ENCODE data around the gene CD8B.

The CD8B gene

DNA sequence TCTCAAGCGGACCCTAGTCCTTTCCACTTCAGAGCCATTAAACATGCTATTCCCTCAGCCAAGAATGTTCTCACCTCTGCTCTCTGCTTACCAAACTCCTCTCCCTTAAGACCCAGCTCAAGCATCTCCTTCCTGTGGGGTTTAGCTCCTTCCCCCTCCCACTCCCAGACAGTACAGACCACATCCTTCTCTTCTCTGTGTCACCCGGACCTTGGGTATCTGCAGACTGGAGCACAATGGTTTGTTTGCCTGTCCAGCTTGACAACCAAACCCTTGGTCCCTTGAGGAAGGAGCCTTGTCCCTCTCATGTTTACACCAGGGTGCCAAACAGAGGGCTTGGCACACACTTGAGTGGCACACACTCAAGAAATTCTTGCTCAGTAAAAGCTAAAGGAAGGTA, 66.8 kb downstream of the CD8B start:
- no peak for DNase-seq

DNA sequence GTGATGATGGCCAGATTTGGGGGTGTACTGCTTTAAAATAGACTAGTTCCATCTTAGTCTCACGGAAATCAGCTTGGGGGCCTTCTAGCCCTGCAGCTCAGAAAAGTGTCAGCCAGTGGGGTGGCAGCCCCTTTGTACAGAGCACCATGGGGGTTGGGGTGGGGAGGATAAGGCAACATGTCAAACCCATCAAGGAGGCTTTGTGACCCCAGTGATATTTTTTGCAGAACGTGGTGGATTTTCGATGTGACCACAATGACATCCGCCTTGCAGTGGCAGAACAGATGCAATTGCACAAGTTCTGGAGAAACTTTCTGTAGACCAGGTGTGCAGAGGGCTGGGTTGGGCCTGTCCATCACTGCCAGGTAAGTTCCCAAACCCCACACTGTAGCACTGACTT, 67.9 kb downstream of the CD8B start:
- DNase-seq: no peak

DNA sequence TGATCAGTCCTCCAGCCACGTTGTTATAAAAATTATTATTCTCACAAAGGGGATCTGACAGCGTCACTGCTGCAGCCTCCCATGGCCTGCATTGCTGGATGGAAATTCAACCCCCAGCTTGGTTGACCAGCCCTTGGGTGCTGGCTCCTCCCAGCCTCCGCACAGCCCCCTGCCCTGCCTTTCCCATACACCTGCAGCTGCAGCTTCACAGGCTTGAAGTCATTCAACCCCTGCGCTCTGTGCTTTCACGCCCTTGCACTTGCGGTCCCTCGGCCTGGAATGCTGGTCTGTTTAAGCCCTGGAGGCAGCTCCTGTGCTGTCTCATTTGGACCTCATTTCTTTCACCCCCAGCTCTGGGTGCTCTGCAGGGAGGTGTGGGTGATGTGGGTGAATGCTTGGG, 70.1 kb downstream of the CD8B start:
- no peak for DNase-seq

DNA sequence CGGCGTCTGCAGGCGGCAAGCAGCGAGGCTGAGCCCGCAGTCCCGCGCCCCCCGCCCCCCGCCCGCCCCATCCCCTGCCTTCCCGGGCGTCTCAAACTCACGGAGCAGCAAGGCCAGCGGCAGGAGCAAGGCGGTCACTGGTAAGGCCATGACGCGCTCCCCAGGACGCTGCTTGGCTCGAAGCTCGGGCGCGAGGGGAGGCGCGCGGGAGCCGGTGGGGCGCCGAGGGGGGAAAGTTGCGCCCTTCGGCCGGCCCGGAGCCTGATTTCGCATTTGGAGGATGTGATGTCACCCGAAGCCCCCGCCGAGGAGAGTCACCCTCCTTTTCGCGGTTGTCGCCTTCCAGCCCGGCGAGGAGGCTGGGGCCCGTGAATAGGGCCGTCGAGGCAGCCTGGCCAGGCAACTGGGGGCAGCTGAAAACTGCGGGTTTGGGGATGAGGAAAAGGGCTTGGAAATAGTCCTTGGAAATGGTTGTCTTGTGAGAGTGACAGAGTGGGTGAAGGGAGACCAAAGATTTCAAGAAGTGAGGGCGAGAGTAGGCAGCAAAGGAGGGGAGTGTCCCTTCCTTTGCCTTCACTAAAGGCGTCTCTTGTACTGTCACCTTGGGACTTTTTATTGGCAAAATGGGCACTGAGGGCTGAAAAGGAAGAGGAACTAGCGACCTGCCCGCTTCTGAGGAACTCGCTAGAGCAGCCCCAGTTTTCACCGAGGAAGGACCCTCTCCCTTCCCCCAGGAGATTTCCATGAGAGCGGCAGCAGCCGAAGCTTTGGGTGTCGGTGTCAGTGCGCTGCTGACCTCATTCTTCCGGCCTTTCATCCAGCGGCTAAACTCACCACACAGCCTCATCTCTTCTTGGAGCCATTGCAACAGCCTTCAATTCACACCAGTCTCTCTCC, 70.8 kb downstream of the CD8B start, which contains the start of gene CD8A:
Gene CD8A, minus strand, starts transcription at position 238 of the 897 bp plus-strand sequence. Its CDS starts 88 bp downstream, at position 150.
- DNase-seq: peak; percentile 27

DNA sequence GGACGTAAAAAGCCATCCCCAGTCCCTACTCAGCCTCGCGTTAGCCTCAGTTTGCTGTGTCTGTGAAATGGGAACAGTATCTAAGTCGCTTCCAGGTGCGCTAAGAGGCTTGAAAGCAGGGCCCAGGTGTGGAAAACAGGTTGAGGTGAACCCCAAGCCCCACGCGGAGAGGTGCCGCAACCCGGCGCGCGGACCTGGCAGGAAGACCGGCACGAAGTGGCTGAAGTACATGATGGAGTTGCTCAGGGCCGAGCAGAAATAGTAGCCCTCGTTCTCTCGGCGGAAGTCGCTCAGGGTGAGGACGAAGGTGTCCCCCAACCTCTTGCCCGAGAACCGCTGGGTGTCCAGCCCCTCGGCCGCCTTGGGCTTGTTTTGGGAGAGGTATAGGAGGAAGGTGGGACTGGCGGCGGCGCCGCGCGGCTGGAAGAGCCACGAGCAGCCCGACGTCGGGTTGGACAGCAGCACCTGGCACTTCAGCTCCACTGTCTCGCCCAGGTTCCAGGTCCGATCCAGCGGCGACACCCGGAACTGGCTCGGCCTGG, 71.5 kb downstream of the CD8B start:
- DNase-seq: no peak

DNA sequence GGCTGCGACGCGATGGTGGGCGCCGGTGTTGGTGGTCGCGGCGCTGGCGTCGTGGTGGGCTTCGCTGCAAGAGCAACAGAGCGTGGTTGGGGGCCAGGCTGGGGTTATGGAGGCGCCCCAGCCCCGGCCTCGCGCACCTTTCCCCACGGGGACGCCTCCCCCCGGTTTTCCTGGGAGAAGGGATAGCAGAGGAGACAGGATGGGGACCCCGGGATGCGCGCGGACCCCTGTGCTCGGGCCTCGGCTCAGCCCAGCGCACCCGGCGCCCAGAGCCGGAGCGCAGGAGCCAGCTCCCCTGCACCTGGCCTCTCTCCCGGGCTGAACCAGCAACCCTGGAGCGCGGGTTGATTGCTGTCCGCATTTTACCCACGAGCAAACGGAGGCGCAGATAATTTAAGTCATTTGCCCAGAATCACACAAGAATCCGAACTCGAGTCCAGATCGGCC, 72.0 kb downstream of the CD8B start:
- DNase-seq: no peak

DNA sequence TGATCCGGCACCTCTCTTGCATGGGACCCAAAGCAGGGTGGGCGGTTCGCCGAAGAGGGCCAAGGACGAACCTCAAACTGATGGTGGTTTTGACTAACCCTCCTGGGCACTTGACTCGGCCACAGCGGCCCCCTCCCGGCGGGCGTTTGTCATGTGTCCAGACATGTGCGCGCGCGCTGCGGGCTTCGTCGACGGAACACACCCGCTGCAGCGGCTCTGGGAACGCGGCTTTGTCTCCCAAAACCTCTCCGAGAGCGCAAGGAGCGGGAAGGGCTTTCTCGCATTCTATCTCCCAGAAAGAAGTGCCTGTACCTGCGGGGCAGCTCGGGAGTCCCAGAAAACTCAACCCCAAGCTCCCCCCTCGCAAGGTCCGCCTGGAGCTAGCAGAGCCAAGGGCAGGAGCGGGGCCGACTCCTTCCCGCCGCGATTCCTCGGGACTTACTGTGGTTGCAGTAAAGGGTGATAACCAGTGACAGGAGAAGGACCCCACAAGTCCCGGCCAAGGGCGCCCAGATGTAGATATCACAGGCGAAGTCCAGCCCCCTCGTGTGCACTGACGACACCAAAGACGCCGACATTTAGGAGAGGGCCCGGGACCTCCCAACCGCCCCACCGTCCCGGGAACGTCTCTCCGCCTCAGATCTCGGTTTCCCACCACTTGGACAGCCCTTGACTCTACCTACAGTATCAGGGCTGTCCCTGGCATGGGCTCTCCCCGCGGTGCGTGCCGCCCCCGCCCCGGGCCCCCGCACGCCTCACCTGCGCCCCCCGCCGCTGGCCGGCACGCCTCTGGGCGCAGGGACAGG, 72.6 kb downstream of the CD8B start:
- DNase-seq: no peak

DNA sequence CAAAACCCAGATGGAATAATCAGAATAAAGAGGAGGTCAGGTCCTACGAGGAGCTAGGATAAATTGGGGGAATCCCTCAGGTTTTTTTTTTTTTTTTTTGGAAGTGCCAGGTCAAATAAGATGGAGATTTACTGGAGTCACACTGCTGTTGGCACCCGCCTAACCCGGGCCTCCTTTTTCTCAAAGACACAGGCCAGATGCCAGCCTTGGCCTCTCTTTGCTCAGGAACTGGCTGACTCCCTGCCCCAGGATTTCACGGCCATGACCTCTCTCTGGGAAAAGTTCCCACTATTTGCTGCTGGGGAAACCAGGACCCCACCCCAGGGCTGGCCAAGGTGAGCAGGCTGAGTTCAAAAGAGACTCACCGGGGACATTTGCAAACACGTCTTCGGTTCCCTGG, 73.5 kb downstream of the CD8B start:
- DNase-seq: no peak

DNA sequence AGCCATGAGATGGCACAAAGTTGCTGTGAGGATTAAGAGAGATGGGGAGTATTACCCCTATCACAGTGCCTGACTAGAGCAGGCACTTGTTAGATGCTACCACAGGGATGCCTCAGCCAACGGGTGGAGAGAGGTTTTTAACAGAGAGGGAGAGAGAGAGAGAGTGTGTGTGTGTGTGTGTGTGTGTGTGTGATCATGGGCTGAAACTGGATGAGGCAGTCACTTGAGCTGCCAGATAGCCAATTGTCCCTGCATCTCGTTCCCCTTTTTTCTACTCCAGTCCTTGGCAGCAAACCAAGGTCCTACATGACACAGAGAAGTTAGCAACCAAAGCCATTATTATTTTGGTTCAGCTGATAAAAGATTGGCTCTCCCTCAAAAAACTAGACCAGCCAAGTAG, 74.0 kb downstream of the CD8B start:
- no peak for DNase-seq

DNA sequence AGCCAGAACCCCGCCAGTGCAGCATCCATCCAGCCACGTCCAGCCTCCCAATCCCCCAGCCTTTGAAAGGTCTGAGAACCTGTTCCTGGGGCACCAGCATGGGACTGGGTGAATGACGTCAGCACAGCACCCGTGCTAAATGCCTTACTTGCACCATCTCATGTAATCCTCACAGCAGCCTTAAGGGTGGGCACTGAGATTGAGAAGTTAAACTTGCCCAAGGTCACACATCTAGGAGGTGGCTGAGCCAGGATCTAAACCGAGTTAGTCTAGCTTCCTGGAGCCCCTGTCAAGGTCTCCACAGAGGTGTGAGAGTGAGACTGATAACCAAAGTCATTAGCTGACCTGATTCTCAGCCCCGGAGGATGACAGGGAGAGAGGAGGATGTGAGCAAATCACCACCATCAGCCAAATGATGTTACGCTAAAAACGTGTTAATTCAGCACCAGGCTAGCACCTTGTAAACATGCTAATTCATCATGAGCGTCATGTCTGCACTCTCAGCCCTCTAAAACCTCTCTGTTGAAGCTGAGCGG, 75.6 kb downstream of the CD8B start:
- no peak for DNase-seq

DNA sequence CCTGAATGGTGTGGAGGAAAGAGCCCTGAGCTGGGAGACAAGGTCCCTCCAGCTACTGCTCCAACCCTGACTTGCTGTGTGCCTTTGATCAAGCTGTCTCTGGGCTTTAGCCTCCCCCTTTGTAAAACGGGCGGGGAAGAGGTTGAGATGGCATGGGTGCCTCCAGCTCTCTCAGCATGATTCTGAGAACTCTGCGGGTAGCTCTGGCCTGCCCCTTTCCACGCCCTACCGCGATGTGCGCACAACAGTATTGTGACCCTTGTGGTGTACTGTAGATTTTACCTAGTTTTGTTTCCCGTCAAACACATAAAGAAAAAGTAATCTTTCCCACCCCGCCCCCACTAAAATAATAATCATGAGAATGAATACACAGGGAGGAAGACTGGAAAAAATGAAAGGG, 76.2 kb downstream of the CD8B start:
- DNase-seq: no peak

DNA sequence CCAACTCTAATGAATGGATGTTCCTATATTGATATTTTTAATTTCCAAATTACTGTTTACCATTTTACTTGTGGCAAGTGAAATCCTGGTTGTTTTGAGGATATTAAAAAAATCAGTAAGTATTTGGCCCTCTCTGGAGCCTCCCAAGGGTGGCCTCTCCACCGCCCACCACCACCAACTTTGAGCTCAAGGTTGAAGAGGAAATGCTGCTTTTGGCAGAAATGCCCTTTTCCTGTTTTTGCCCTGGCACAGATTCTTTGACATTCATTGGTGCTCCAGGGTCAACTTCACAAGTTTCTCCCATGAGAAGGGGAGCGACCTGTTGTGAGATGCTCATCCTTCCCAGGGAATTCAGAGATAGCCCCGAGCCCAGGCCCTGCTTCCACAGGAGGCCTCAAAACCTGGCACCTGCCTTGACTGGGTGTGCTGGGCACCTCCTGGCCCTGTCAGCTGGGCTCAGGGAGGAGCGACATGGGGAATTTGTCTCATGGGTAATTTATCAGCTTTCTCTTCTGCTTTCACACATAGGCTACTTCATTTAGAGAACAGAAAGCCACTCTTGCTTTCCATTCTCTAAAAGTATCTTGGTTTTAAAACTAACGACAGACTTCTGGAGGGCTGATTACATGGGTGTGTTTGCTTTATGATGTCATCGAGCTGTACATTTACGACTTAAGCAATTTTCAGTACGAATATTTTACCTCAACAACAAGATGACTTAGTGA, 77.9 kb downstream of the CD8B start:
- DNase-seq: no peak

DNA sequence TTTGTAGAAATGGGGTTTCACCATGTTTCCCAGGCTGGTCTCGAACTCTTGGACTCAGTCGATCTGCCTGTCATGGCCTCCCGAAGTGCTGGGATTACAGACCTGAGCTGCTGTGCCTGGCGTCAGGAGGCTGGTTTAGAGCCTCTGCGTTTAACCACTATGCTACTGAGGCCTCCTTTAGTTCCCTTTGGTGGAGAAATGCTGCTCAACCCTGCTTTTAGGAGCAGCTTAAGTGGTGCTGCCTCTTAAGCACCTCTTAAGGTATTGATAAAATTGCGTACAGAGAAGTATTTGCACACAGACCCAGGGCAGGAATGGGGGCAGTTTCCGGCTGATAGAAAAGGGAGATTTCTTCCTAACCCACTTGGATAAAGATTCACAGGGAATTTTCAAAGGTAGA, 78.9 kb downstream of the CD8B start:
- DNase-seq: no peak

DNA sequence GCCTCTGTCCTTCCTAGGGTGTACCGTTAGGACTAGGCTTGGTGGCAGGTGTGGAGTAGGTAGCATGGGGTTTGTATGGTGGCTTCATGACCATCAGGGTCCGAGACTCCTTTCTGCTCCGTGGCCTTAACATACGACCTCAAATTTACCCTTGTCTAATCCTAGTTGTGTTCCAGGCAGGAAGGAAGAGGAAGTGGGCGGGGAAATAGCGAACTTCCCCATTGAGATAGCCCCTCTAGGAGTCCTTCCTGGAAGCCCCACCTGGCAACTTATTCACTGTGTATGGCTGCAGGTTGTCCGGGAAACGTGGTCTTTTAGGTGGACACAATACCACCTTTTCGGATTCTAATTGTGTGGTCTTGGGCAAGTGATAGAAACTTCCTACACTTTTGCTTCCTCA, 80.3 kb downstream of the CD8B start:
- no peak for DNase-seq

DNA sequence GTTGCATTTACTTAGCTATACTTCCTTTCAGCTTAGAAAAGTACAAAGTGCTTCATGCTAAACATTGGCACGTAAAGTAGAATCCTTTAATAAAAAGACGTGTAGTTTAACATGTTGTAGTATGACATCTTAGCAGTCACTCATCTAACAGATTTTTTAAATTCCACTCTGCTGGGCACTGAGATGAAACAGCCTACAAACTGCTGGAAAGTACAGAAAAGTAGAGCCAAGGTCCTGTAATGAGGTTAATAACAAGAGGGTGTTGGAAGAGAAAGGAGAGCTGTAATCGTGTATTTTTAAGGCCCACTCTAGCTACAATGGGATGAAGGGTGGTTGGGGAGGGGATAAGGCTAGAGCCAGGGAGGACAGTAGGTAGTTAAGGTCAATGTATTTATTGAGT, 81.7 kb downstream of the CD8B start:
- DNase-seq: no peak

DNA sequence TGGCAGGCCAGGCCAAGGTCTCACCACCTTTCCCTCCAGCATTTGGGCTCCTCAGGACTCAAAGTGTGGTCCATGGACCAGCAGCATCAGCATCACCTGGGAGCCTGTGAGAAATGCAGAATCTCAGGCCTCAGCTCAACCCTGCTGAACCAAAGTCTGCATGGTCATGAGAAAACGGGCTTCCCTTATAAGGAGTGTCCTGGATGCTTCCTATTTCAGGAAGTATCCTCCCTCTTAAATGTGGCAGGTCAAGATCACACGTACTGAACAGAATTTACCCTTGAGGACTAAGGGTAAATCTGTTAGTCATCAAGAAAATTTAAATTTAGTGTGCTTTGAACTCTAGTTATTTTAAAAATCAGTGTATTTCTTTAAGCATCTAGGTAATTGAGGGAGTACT, 82.7 kb downstream of the CD8B start:
- no peak for DNase-seq

DNA sequence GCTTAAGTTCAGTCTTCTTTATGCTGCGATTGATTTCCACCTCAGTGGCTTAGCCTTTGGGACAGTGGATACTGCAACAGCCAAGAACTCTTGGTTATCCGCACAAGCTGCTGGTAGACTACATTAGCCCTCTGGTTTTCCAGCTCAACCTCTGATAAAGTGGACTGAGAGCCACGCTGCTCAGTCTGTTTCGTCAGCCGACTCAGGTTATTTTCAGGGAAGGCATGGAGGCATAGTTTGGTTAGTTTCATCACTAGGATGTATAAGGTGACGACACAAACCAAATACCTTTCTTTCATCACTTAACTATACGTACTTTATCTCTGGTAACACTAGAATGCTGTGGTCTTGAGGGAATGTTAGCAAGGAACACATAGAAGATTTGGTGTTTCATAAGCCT, 85.2 kb downstream of the CD8B start:
- no peak for DNase-seq

DNA sequence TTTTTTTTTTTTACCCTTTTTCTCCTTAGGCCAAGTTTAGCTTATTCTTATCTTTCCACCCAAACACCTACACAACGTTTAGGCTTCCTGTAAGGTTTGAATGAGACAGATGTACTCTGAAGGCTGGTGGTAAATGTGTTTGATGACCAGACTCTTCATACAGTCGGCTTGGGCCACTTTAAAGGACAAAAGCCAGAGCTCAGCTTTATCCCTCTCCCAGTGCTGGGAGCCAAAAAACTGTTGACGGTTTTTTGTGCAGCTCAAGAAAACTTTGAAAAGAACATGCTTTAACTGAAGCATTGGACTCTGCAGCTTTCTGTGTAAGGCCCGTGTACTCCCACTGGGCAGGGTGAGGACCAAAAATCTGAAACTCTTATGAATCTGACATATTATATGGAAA, 86.3 kb downstream of the CD8B start:
- no peak for DNase-seq

DNA sequence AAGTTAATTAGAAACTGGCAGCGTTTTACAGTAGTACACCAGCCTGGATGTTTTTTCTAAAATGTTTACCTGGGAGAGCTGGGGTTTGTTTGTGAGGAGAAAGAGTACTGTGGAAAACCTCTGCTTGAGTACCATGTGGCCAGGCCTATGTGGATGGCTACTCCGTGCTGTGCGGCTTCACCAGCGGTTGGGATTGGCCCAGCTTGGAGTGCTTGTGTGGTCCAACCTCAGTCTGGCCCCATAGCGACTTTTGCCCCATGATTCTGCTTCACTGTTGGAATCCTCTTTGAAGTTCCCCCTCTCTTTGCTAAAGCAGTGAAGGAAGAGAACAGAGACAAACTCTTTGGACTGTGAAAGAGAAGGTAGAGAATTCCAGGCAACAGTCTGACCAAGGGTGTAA, 86.8 kb downstream of the CD8B start:
- no peak for DNase-seq

DNA sequence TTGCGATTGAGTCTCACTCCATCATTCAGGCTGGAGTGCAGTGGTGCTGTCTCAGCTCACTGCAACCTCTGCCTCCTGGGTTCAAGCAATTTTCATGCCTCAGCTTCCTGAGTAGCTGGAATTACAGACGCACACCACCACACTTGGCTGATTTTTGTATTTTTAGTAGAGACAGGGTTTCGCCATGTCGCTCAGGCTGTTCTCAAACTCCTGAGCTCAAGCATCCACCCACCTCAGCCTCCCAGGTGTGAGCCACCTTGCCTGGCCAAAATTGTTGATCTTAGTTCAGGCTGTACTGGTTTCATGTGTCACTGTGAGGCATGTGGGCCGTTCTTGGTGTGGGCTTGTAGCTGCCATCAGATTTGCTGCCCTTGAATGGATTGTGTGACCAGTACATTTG, 89.1 kb downstream of the CD8B start:
- no peak for DNase-seq

DNA sequence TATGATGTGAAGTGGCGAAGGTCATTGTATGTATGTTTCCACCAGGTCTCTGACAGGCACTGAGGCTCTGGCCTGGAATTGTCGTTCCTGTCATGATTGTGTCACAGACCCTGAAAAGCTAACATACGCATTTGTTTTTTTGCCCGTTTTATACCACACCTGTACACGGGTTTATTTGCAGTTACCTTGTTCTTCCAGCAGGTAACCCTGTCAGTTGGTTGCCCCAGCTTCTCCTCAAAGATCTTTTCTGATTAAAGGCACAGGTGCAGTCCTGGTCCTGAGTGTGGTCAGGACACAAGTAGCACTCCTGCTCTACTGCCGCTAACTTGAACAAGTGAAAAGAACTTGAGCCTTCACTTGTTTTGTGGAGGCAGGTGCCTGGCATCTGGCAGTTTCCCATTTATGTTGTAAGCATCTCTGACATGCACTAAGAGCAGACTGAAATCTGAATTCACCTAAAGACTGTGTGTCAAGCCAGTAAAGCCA, 90.8 kb downstream of the CD8B start:
- no peak for DNase-seq

DNA sequence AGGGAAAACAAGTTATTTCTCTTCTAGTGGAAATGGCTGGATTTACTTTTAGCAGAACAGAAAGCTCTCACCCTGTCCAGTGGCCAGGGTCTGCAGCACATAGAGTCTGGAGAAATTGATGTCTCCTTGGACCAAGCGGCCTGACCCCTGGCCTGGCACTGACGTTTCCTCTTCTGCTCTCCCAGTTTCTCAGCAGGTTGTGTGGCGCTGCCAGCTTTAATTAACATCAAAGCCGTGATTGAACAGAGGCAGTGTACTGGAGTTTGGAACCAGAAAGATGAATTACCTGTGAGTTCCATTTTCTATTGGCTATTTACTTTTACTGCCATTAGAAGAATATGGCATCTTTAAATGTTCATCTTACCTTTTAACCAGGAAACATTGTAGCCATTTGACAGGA, 91.8 kb downstream of the CD8B start:
- DNase-seq: no peak
